H9 (cell line): ENCODE measurements around the gene MAGI3. TPM values are rescaled to one million over a fixed set of nuclear protein-coding genes. Genes with fewer than 3 reads are reported as not detected.

Experiments used
- DNase-seq: peaks from one replicate; pipeline ENCODE4 v3.0.0-alpha.2; 2017
- H2AFZ ChIP-seq: one replicate; pipeline ENCODE4 v1.6.1; 2013; ENCODE audit warnings: mild to moderate bottlenecking, low read length, control low read depth, moderate library complexity
- H2AK5ac ChIP-seq: 2 replicates; pipeline ENCODE4 v1.6.1; 2013; ENCODE audit warnings: low read length, control low read depth, mixed read lengths; ENCODE audit not compliant: insufficient read length
- H2BK120ac ChIP-seq: one replicate; pipeline ENCODE4 v1.6.1; 2013; ENCODE audit warnings: low read depth, mild to moderate bottlenecking, low read length, control low read depth, inconsistent platforms; ENCODE audit not compliant: poor library complexity, severe bottlenecking
- H2BK12ac ChIP-seq: 2 replicates; pipeline ENCODE4 v1.6.1; 2013; ENCODE audit warnings: low read length, control low read depth, mixed read lengths, low read depth; ENCODE audit not compliant: insufficient read length
- H2BK15ac ChIP-seq: 2 replicates; pipeline ENCODE4 v1.6.1; 2013; ENCODE audit warnings: low read depth, low read length, control low read depth
- H2BK20ac ChIP-seq: one replicate; pipeline ENCODE4 v1.6.1; 2013; ENCODE audit warnings: low read depth, mild to moderate bottlenecking, low read length, control low read depth, inconsistent platforms; ENCODE audit not compliant: poor library complexity, severe bottlenecking
- H2BK5ac ChIP-seq: 2 replicates; pipeline ENCODE4 v1.6.1; 2013; ENCODE audit warnings: low read length, control low read depth, mixed read lengths; ENCODE audit not compliant: insufficient read length
- H3K14ac ChIP-seq: 2 replicates; pipeline ENCODE4 v1.6.1; 2013; ENCODE audit warnings: low read length, control low read depth; ENCODE audit not compliant: insufficient read depth
- H3K18ac ChIP-seq: 2 replicates; pipeline ENCODE4 v1.6.1; 2013; ENCODE audit warnings: low read depth, mild to moderate bottlenecking, mixed read lengths, low read length, control low read depth; ENCODE audit not compliant: insufficient read length
- H3K23ac ChIP-seq: 2 replicates; pipeline ENCODE4 v1.6.1; 2013; ENCODE audit warnings: low read length, control low read depth, mixed read lengths, low read depth; ENCODE audit not compliant: insufficient read length
- H3K23me2 ChIP-seq: 2 replicates; pipeline ENCODE4 v1.6.1; 2013; ENCODE audit warnings: low read depth, mild to moderate bottlenecking, mixed read lengths, low read length, control low read depth; ENCODE audit not compliant: insufficient read length, poor library complexity, severe bottlenecking
- H3K27ac ChIP-seq: 2 replicates; pipeline ENCODE4 v1.5.1; 2013; ENCODE audit warnings: low read length, control low read depth, mixed read lengths, low read depth; ENCODE audit not compliant: insufficient read length
- H3K27me3 ChIP-seq: 2 replicates; pipeline ENCODE4 v1.6.1; 2013; ENCODE audit warnings: low read length, control low read depth, inconsistent platforms; ENCODE audit not compliant: insufficient read depth
- H3K4ac ChIP-seq: 2 replicates; pipeline ENCODE4 v1.6.1; 2013; ENCODE audit warnings: low read depth, mild to moderate bottlenecking, control low read depth, inconsistent platforms, low read length, moderate library complexity
- H3K4me1 ChIP-seq: 2 replicates; pipeline ENCODE4 v1.6.1; 2013; ENCODE audit warnings: low read length, control low read depth, inconsistent platforms; ENCODE audit not compliant: insufficient read depth
- H3K4me2 ChIP-seq: 2 replicates; pipeline ENCODE4 v1.6.1; 2013; ENCODE audit warnings: low read length, control low read depth, mixed read lengths; ENCODE audit not compliant: insufficient read length, insufficient read depth
- H3K56ac ChIP-seq: 2 replicates; pipeline ENCODE4 v1.6.1; 2013; ENCODE audit warnings: low read depth, mild to moderate bottlenecking, mixed read lengths, low read length, control low read depth; ENCODE audit not compliant: insufficient read length
- H3K79me1 ChIP-seq: 2 replicates; pipeline ENCODE4 v1.6.1; 2013; ENCODE audit warnings: low read depth, mild to moderate bottlenecking, moderate library complexity, low read length, control low read depth, inconsistent platforms; ENCODE audit not compliant: insufficient read depth, poor library complexity, severe bottlenecking
- H3K79me2 ChIP-seq: 2 replicates; pipeline ENCODE4 v1.6.1; 2013; ENCODE audit warnings: low read length, control low read depth, inconsistent platforms; ENCODE audit not compliant: insufficient read depth
- H3K9ac ChIP-seq: 2 replicates; pipeline ENCODE4 v1.6.1; 2013; ENCODE audit warnings: low read length, control low read depth, mixed read lengths; ENCODE audit not compliant: insufficient read length; ENCODE audit errors: extremely low read depth
- H3K9me3 ChIP-seq: one replicate; pipeline ENCODE4 v1.6.1; 2013; ENCODE audit warnings: low read depth, low read length, inconsistent platforms; ENCODE audit not compliant: control insufficient read depth
- H3T11ph ChIP-seq: one replicate; pipeline ENCODE4 v1.6.1; 2013; ENCODE audit warnings: mild to moderate bottlenecking, low read length, control low read depth, inconsistent platforms
- H4K20me1 ChIP-seq: one replicate; pipeline ENCODE4 v1.6.1; 2013; ENCODE audit not compliant: control insufficient read depth, insufficient read length, insufficient read depth
- H4K5ac ChIP-seq: 2 replicates; pipeline ENCODE4 v1.6.1; 2013; ENCODE audit warnings: low read depth, mild to moderate bottlenecking, mixed read lengths, low read length, control low read depth; ENCODE audit not compliant: insufficient read length
- H4K8ac ChIP-seq: replicated peaks from 2 replicates; pipeline ENCODE4 v1.6.1; 2013; ENCODE audit warnings: low read length, control low read depth, mixed read lengths, low read depth; ENCODE audit not compliant: insufficient read length
- H4K91ac ChIP-seq: 2 replicates; pipeline ENCODE4 v1.6.1; 2013; ENCODE audit warnings: low read depth, mild to moderate bottlenecking, moderate library complexity, mixed read lengths, low read length, control low read depth; ENCODE audit not compliant: insufficient read length
- H3K27ac Mint-ChIP-seq, 3 experiments: 2 replicates in 2 of 3; 3 replicates in 1 of 3; pipeline ENCODE4 v1.8.0; 2020 to 2021; ENCODE audit warnings: mixed read lengths in 3 of 3, mild to moderate bottlenecking in 1 of 3, moderate library complexity in 1 of 3
- H3K27me3 Mint-ChIP-seq: 2 replicates; pipeline ENCODE4 v1.8.0; 2021; ENCODE audit warnings: low read depth, mild to moderate bottlenecking, moderate library complexity, mixed read lengths
- H3K36me3 Mint-ChIP-seq, 3 experiments: 2 replicates in 2 of 3; 3 replicates in 1 of 3; pipeline ENCODE4 v1.8.0; 2020 to 2021; ENCODE audit warnings: low read depth in 3 of 3, mixed read lengths in 3 of 3; ENCODE audit not compliant: insufficient read depth in 1 of 3
- H3K4me1 Mint-ChIP-seq, 2 experiments: 2 replicates each; pipeline ENCODE4 v1.8.0; 2020; ENCODE audit warnings: mixed read lengths in 2 of 2
- H3K4me3 Mint-ChIP-seq, 2 experiments: 2 replicates in 1 of 2; 3 replicates in 1 of 2; pipeline ENCODE4 v1.8.0; 2020 to 2021; ENCODE audit warnings: mild to moderate bottlenecking in 2 of 2, mixed read lengths in 2 of 2, moderate library complexity in 1 of 2
- H3K9me3 Mint-ChIP-seq, 2 experiments: 2 replicates in 1 of 2; 3 replicates in 1 of 2; pipeline ENCODE4 v1.8.0; 2020; ENCODE audit warnings: mild to moderate bottlenecking in 2 of 2, mixed read lengths in 2 of 2, moderate library complexity in 1 of 2
- CTCF ChIP-seq: fragments of 200-600 bp; sonication (generic); conservative IDR thresholded peaks from 3 replicates; pipeline ENCODE4 v1.8.0; 2021; ENCODE audit warnings: antibody characterized with exemption, mild to moderate bottlenecking
- WGBS: extraction: QIAGEN DNeasy Blood & Tissue Kit; methylation state at CpG from one replicate; pipeline ENCODE4 v1.1.7; 2013; ENCODE audit warnings: missing lambda C conversion rate, low lambda C conversion rate, mixed read lengths; ENCODE audit not compliant: insufficient read length; ENCODE audit errors: extremely low coverage; 5-methylcytosine and 5-hydroxymethylcytosine counted together
- total RNA-seq: library from RNA; stranded (reverse); gene quantifications from 2 replicates; pipeline ENCODE4 v1.2.1, GENCODE V29; 2021

The MAGI3 gene
- total RNA-seq, 1 experiment from 2014 or later: 8.2 TPM

- Histone ChIP-seq H2BK15ac (no peak overlapping the region), H3K4ac (no peak overlapping the region), H3K23ac (no peak overlapping the region), H2BK20ac (no peak overlapping the region), H2BK12ac (no peak overlapping the region), H3K4me1 (no peaks in the 10 kb centered on the region), H2BK5ac (no peak overlapping the region), H3K56ac (no peak overlapping the region), H2AFZ (no peak overlapping the region), H4K91ac (no peak overlapping the region), H3K9me3 (no peaks in the 10 kb centered on the region), H3K27me3 (no peaks in the 10 kb centered on the region), H3K27ac (no peak overlapping the region), H3K14ac (no peak overlapping the region), H3K79me2 (no peaks in the 10 kb centered on the region), H2AK5ac (no peak overlapping the region), H3K79me1 (no peaks in the 10 kb centered on the region), H2BK120ac (no peak overlapping the region), H3T11ph (no peak overlapping the region), H3K18ac (no peak overlapping the region), H3K23me2 (no peaks in the 10 kb centered on the region), H3K4me2 (no peak overlapping the region), H4K20me1 (no peaks in the 10 kb centered on the region), H4K5ac (no peak overlapping the region), H4K8ac (no peak overlapping the region), H3K9ac (no peak overlapping the region)
- no CpG with 5 or more reads among the region's 2 CpGs for WGBS
- H3K4me3 Mint-ChIP-seq: no peak overlapping the region
- 0 out of 7 replicates have a peak, but pooled peaks cover 0 to 2% (median 0%) of the 10 kb centered on the region in 3 experiments for H3K36me3 Mint-ChIP-seq
- no peak for DNase-seq
- H3K4me1 Mint-ChIP-seq: peaks cover 7 to 10% of the 10 kb centered on the region in 2 experiments
- TF ChIP-seq CTCF: no peak
- H3K27me3 Mint-ChIP-seq: no peaks in the 10 kb centered on the region
- no peak overlapping the region; a peak in 3 of 7 replicates for H3K27ac Mint-ChIP-seq
- H3K9me3 Mint-ChIP-seq: no peaks in the 10 kb centered on the region
Measured at GRCh38 chr1:113579256-113580018, 189.1 kb downstream of the MAGI3 start.
